WTC11 (cell line): ENCODE results near the gene RBMS1. TPM values are rescaled to one million over a fixed set of nuclear protein-coding genes. Genes with fewer than 3 reads are reported as not detected.

Source experiments
- ATAC-seq: fragments of 200-7000 bp; cut with Tn5 transposase; 2 replicates; pipeline ENCODE4 v1.10.0; 2021; ENCODE audit warnings: mild to moderate bottlenecking, moderate library complexity
- CTCF ChIA-PET: fragments of 300-600 bp; sonication (Branson Sonifier 250); formaldehyde crosslinking; loops from one replicate; lab custom pipeline; 2021; ENCODE audit warnings: antibody characterized with exemption; lab: Charles Lee
- POLR2A ChIA-PET: fragments of 350-600 bp; sonication (Branson Sonifier 250); formaldehyde crosslinking; loops from one replicate; lab custom pipeline; 2021; ENCODE audit warnings: antibody characterized with exemption; lab: Charles Lee
- DNase-seq: peaks from one replicate; pipeline ENCODE4 v3.0.0; 2021; ENCODE audit warnings: low spot score
- H3K27ac Mint-ChIP-seq: 2 replicates; pipeline ENCODE4 v1.8.0; 2021; ENCODE audit warnings: mixed read lengths
- H3K27me3 Mint-ChIP-seq: 2 replicates; pipeline ENCODE4 v1.8.0; 2021; ENCODE audit warnings: low read depth, mild to moderate bottlenecking, moderate library complexity, mixed read lengths
- H3K36me3 Mint-ChIP-seq: 2 replicates; pipeline ENCODE4 v1.8.0; 2021; ENCODE audit warnings: mixed read lengths
- H3K4me1 Mint-ChIP-seq: 2 replicates; pipeline ENCODE4 v1.8.0; 2022; ENCODE audit warnings: mixed read lengths
- H3K4me3 Mint-ChIP-seq: 2 replicates; pipeline ENCODE4 v1.8.0; 2021; ENCODE audit warnings: mild to moderate bottlenecking, moderate library complexity, mixed read lengths
- H3K9me3 Mint-ChIP-seq: 2 replicates; pipeline ENCODE4 v1.8.0; 2021; ENCODE audit warnings: mixed read lengths
- EMX1 ChIP-seq: fragments of 250-450 bp; sonication (Bioruptor Pico); IDR thresholded peaks from 2 replicates; pipeline ENCODE4 v1.8.0; 2021; ENCODE audit warnings: mild to moderate bottlenecking
- ESRRA ChIP-seq: sonication (generic); formaldehyde crosslinking; IDR thresholded peaks from 2 replicates; pipeline ENCODE4 v1.8.1; 2022; ENCODE audit warnings: mild to moderate bottlenecking, missing genetic modification reagents, borderline replicate concordance
- ETV6 ChIP-seq: sonication (generic); formaldehyde crosslinking; IDR thresholded peaks from 2 replicates; pipeline ENCODE4 v1.8.1; 2022; ENCODE audit warnings: mild to moderate bottlenecking, missing genetic modification reagents
- GRHL2 ChIP-seq: fragments of 250-450 bp; sonication (Bioruptor Pico); IDR thresholded peaks from 2 replicates; pipeline ENCODE4 v1.8.0; 2022; ENCODE audit warnings: mild to moderate bottlenecking, moderate library complexity; ENCODE audit not compliant: insufficient replicate concordance, severe bottlenecking
- IRF2 ChIP-seq: sonication (generic); formaldehyde crosslinking; IDR thresholded peaks from 2 replicates; pipeline ENCODE4 v1.8.0; 2022; ENCODE audit warnings: low read depth, missing genetic modification reagents, borderline replicate concordance
- NFATC4 ChIP-seq: fragments of 250-450 bp; sonication (Bioruptor Pico); IDR thresholded peaks from 2 replicates; pipeline ENCODE4 v1.9.0; 2021; ENCODE audit warnings: mild to moderate bottlenecking
- NR1H2 ChIP-seq: sonication (generic); formaldehyde crosslinking; IDR thresholded peaks from 2 replicates; pipeline ENCODE4 v1.9.0; 2021; ENCODE audit warnings: mild to moderate bottlenecking, moderate library complexity, missing genetic modification reagents
- NR3C1 ChIP-seq: sonication (generic); formaldehyde crosslinking; conservative IDR thresholded peaks from 2 replicates; pipeline ENCODE4 v1.8.1; 2023; ENCODE audit warnings: low read depth, mild to moderate bottlenecking, missing genetic modification reagents
- PRRX2 ChIP-seq: fragments of 250-450 bp; sonication (Bioruptor Pico); IDR thresholded peaks from 2 replicates; pipeline ENCODE4 v1.8.0; 2021; ENCODE audit warnings: mild to moderate bottlenecking
- SMAD3 ChIP-seq: sonication (generic); formaldehyde crosslinking; IDR thresholded peaks from 2 replicates; pipeline ENCODE4 v1.8.0; 2022; ENCODE audit warnings: missing genetic modification reagents, mild to moderate bottlenecking, borderline replicate concordance
- TCF7 ChIP-seq: sonication (generic); formaldehyde crosslinking; IDR thresholded peaks from 2 replicates; pipeline ENCODE4 v1.8.0; 2022; ENCODE audit warnings: mild to moderate bottlenecking, low read depth, missing genetic modification reagents, moderate library complexity
- ZNF396 ChIP-seq: fragments of 250-450 bp; sonication (Bioruptor Pico); IDR thresholded peaks from 2 replicates; pipeline ENCODE4 v1.8.0; 2021; ENCODE audit warnings: mild to moderate bottlenecking, moderate library complexity, borderline replicate concordance
- ZNF671 ChIP-seq: fragments of 250-450 bp; sonication (Bioruptor Pico); IDR thresholded peaks from 2 replicates; pipeline ENCODE4 v1.8.0; 2021; ENCODE audit warnings: mild to moderate bottlenecking
- total RNA-seq: library from RNA; stranded (reverse); gene quantifications from 3 replicates; pipeline ENCODE4 v1.2.3, GENCODE V29; 2021
- TF ChIP-seq, protein P1 (sequence below): sonication (generic); formaldehyde crosslinking; IDR thresholded peaks from 2 replicates; pipeline ENCODE4 v1.8.0; 2023; ENCODE audit warnings: mild to moderate bottlenecking, missing genetic modification reagents
- TF ChIP-seq, protein P2 (sequence below): fragments of 200-600 bp; IDR thresholded peaks from 2 replicates; pipeline ENCODE4 v1.8.0; 2022; ENCODE audit warnings: antibody characterized with exemption
- TF ChIP-seq, protein P3 (sequence below): sonication (generic); formaldehyde crosslinking; IDR thresholded peaks from 2 replicates; pipeline ENCODE4 v1.8.1; 2022; ENCODE audit warnings: mild to moderate bottlenecking, moderate library complexity, missing genetic modification reagents
- TF ChIP-seq, protein P4 (sequence below): sonication (generic); formaldehyde crosslinking; IDR thresholded peaks from 2 replicates; pipeline ENCODE4 v1.8.1; 2022; ENCODE audit warnings: low read depth, mild to moderate bottlenecking, moderate library complexity, missing genetic modification reagents, borderline replicate concordance
- TF ChIP-seq, protein P5 (sequence below): fragments of 250-450 bp; sonication (Bioruptor Pico); IDR thresholded peaks from 2 replicates; pipeline ENCODE4 v1.9.0; 2021; ENCODE audit warnings: mild to moderate bottlenecking
- TF ChIP-seq, protein P6 (sequence below): sonication (generic); formaldehyde crosslinking; IDR thresholded peaks from 2 replicates; pipeline ENCODE4 v1.8.1; 2023; ENCODE audit warnings: mild to moderate bottlenecking, missing genetic modification reagents, borderline replicate concordance
- TF ChIP-seq, protein P7 (sequence below): sonication (generic); formaldehyde crosslinking; IDR thresholded peaks from 2 replicates; pipeline ENCODE4 v1.8.1; 2023; ENCODE audit warnings: mild to moderate bottlenecking, missing genetic modification reagents

Gene RBMS1
- total RNA-seq, 1 experiment from 2014 or later = 56.3 TPM

DNA sequence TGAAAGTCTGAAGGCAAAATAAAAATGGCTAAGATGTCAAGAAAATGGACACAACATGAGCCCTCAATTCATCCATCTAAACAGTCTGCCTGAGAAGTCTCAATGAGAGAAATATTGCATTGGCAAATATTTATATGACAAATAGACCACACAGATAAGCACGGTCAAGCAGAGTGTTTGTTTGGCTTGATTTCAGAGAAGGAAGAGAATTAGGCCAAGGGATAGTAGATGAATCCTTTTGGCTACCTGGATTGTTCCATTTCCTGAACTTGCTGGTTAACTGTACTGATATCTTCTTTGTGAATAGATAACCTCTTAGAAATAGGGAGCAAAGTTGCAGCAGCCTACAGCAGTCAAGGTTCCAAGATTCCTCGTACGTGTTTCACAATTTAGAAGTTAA lies 129.6 kb downstream of the RBMS1 start (continued):
- TF ChIP-seq IRF2 (CRISPR knock-in tag) (no peak), ETV6 (CRISPR knock-in tag) (no peak), ZNF671 (CRISPR knock-in tag) (no peak)
- TF ChIP-seq, protein P1, sequence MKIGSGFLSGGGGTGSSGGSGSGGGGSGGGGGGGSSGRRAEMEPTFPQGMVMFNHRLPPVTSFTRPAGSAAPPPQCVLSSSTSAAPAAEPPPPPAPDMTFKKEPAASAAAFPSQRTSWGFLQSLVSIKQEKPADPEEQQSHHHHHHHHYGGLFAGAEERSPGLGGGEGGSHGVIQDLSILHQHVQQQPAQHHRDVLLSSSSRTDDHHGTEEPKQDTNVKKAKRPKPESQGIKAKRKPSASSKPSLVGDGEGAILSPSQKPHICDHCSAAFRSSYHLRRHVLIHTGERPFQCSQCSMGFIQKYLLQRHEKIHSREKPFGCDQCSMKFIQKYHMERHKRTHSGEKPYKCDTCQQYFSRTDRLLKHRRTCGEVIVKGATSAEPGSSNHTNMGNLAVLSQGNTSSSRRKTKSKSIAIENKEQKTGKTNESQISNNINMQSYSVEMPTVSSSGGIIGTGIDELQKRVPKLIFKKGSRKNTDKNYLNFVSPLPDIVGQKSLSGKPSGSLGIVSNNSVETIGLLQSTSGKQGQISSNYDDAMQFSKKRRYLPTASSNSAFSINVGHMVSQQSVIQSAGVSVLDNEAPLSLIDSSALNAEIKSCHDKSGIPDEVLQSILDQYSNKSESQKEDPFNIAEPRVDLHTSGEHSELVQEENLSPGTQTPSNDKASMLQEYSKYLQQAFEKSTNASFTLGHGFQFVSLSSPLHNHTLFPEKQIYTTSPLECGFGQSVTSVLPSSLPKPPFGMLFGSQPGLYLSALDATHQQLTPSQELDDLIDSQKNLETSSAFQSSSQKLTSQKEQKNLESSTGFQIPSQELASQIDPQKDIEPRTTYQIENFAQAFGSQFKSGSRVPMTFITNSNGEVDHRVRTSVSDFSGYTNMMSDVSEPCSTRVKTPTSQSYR (CRISPR knock-in tag) = no peak

DNA sequence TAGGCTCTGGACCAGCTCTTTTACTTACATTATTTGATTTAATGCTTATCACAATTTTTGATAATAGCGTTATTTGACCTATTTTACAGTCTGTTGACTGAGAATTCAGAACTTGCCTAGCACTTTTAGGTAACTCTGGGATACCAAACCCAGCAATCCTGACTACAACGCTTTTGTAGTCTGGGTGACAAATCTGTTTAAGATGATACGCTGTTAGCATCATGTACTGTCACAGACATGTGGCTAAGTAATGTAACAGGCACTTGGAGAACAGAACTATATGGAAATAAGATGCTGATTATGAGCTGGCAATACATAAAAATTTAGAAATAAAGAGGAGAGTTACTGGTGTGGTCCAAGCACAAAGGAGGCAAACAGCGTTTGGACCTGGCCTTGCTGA lies 130.6 kb downstream of the RBMS1 start:
- no peak overlapping the region; the same call in 1 of the 2 replicates for H3K27ac Mint-ChIP-seq
- no peaks in the 10 kb centered on the region for H3K27me3 Mint-ChIP-seq
- H3K9me3 Mint-ChIP-seq = no peaks in the 10 kb centered on the region
- POLR2A ChIA-PET = interaction anchor here (1.0 kb wide), 1 partner anchor 18 kb away, joined by 4 read pairs; no protein-coding TSS in a partner anchor
- DNase-seq (no peak), ATAC-seq (no peak)
- H3K4me1 Mint-ChIP-seq = peaks cover 68% of the 10 kb centered on the region
- CTCF ChIA-PET = no interaction called here
- no peak overlapping the region for H3K4me3 Mint-ChIP-seq
- H3K36me3 Mint-ChIP-seq = peaks cover 4% of the 10 kb centered on the region; the same call in 1 of the 2 replicates
- no peak for TF ChIP-seq GRHL2 (CRISPR knock-in tag)
- TF ChIP-seq, protein P2, sequence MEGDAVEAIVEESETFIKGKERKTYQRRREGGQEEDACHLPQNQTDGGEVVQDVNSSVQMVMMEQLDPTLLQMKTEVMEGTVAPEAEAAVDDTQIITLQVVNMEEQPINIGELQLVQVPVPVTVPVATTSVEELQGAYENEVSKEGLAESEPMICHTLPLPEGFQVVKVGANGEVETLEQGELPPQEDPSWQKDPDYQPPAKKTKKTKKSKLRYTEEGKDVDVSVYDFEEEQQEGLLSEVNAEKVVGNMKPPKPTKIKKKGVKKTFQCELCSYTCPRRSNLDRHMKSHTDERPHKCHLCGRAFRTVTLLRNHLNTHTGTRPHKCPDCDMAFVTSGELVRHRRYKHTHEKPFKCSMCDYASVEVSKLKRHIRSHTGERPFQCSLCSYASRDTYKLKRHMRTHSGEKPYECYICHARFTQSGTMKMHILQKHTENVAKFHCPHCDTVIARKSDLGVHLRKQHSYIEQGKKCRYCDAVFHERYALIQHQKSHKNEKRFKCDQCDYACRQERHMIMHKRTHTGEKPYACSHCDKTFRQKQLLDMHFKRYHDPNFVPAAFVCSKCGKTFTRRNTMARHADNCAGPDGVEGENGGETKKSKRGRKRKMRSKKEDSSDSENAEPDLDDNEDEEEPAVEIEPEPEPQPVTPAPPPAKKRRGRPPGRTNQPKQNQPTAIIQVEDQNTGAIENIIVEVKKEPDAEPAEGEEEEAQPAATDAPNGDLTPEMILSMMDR = no peak
- TF ChIP-seq, protein P3, sequence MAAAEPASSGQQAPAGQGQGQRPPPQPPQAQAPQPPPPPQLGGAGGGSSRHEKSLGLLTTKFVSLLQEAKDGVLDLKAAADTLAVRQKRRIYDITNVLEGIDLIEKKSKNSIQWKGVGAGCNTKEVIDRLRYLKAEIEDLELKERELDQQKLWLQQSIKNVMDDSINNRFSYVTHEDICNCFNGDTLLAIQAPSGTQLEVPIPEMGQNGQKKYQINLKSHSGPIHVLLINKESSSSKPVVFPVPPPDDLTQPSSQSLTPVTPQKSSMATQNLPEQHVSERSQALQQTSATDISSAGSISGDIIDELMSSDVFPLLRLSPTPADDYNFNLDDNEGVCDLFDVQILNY (CRISPR knock-in tag) = no peak
- no peak for TF ChIP-seq ESRRA (CRISPR knock-in tag)
- TF ChIP-seq EMX1 (CRISPR knock-in tag) = no peak
- TF ChIP-seq, protein P4, sequence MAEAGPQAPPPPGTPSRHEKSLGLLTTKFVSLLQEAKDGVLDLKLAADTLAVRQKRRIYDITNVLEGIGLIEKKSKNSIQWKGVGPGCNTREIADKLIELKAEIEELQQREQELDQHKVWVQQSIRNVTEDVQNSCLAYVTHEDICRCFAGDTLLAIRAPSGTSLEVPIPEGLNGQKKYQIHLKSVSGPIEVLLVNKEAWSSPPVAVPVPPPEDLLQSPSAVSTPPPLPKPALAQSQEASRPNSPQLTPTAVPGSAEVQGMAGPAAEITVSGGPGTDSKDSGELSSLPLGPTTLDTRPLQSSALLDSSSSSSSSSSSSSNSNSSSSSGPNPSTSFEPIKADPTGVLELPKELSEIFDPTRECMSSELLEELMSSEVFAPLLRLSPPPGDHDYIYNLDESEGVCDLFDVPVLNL = no peak
- no peak for TF ChIP-seq ZNF396
- TF ChIP-seq NR3C1 (CRISPR knock-in tag) = no peak
- no peak for TF ChIP-seq PRRX2 (CRISPR knock-in tag)
- TF ChIP-seq SMAD3 (CRISPR knock-in tag) = no peak
- TF ChIP-seq, protein P5, sequence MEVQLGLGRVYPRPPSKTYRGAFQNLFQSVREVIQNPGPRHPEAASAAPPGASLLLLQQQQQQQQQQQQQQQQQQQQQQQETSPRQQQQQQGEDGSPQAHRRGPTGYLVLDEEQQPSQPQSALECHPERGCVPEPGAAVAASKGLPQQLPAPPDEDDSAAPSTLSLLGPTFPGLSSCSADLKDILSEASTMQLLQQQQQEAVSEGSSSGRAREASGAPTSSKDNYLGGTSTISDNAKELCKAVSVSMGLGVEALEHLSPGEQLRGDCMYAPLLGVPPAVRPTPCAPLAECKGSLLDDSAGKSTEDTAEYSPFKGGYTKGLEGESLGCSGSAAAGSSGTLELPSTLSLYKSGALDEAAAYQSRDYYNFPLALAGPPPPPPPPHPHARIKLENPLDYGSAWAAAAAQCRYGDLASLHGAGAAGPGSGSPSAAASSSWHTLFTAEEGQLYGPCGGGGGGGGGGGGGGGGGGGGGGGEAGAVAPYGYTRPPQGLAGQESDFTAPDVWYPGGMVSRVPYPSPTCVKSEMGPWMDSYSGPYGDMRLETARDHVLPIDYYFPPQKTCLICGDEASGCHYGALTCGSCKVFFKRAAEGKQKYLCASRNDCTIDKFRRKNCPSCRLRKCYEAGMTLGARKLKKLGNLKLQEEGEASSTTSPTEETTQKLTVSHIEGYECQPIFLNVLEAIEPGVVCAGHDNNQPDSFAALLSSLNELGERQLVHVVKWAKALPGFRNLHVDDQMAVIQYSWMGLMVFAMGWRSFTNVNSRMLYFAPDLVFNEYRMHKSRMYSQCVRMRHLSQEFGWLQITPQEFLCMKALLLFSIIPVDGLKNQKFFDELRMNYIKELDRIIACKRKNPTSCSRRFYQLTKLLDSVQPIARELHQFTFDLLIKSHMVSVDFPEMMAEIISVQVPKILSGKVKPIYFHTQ (CRISPR knock-in tag) = no peak
- TF ChIP-seq, protein P6, sequence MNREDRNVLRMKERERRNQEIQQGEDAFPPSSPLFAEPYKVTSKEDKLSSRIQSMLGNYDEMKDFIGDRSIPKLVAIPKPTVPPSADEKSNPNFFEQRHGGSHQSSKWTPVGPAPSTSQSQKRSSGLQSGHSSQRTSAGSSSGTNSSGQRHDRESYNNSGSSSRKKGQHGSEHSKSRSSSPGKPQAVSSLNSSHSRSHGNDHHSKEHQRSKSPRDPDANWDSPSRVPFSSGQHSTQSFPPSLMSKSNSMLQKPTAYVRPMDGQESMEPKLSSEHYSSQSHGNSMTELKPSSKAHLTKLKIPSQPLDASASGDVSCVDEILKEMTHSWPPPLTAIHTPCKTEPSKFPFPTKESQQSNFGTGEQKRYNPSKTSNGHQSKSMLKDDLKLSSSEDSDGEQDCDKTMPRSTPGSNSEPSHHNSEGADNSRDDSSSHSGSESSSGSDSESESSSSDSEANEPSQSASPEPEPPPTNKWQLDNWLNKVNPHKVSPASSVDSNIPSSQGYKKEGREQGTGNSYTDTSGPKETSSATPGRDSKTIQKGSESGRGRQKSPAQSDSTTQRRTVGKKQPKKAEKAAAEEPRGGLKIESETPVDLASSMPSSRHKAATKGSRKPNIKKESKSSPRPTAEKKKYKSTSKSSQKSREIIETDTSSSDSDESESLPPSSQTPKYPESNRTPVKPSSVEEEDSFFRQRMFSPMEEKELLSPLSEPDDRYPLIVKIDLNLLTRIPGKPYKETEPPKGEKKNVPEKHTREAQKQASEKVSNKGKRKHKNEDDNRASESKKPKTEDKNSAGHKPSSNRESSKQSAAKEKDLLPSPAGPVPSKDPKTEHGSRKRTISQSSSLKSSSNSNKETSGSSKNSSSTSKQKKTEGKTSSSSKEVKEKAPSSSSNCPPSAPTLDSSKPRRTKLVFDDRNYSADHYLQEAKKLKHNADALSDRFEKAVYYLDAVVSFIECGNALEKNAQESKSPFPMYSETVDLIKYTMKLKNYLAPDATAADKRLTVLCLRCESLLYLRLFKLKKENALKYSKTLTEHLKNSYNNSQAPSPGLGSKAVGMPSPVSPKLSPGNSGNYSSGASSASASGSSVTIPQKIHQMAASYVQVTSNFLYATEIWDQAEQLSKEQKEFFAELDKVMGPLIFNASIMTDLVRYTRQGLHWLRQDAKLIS (CRISPR knock-in tag) = no peak
- no peak for TF ChIP-seq NFATC4
- no peak for TF ChIP-seq NR1H2 (CRISPR knock-in tag)
- no peak for TF ChIP-seq TCF7
- TF ChIP-seq, protein P7, sequence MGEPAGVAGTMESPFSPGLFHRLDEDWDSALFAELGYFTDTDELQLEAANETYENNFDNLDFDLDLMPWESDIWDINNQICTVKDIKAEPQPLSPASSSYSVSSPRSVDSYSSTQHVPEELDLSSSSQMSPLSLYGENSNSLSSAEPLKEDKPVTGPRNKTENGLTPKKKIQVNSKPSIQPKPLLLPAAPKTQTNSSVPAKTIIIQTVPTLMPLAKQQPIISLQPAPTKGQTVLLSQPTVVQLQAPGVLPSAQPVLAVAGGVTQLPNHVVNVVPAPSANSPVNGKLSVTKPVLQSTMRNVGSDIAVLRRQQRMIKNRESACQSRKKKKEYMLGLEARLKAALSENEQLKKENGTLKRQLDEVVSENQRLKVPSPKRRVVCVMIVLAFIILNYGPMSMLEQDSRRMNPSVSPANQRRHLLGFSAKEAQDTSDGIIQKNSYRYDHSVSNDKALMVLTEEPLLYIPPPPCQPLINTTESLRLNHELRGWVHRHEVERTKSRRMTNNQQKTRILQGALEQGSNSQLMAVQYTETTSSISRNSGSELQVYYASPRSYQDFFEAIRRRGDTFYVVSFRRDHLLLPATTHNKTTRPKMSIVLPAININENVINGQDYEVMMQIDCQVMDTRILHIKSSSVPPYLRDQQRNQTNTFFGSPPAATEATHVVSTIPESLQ (CRISPR knock-in tag) = no peak
